ENCODE measurements around the gene PPAT. TPM values are rescaled to one million over a fixed set of nuclear protein-coding genes. Genes with fewer than 3 reads are reported as not detected.
"Not testable (repeated sequence)": the region's sequence is repeated elsewhere in the genome, so short reads cannot be mapped to it uniquely, and the experiment has no call there.

The PPAT gene
- total RNA-seq, 4 donors from 2014 or later: 0.75 to 12.1 (median 4.5) TPM

- TF ChIP-seq POLR2AphosphoS5 (IDR thresholded peaks at IDR 0.05): peak; percentile 28 to 87 (median 73)
- TF ChIP-seq POLR2A (IDR thresholded peaks at IDR 0.05): peak; percentile 71
- intact Hi-C loops (cut with DNase I; ENCODE audit: low total_unique reads); H3K27me3 ChIP-seq; in situ Hi-C loops (cut with MboI; ENCODE audit: low pct_ligation_motif_present in 1 of 4, low pct_unique_long_range_greater_than_20kb in 1 of 4, low sequenced_read_pairs in 3 of 4); H3K9me3 ChIP-seq: not testable (repeated sequence)
- peak; percentile 43 for DNase-seq
- peak overlapping the region; percentile 77 to 99 (median 96) for H3K4me3 ChIP-seq
- peaks cover 0 to 15% (median 3%) of the 10 kb centered on the region in 4 donors for H3K36me3 ChIP-seq
- peaks cover 20 to 36% (median 22%) of the 10 kb centered on the region in 4 donors for H3K4me1 ChIP-seq
- H3K27ac ChIP-seq: peak overlapping the region; percentile 91 to 96 (median 92)
- 16 to 20% methylated on average over 4 to 8 of the region's 8 CpGs for WGBS, 2 donors (ENCODE audit: low coverage in 1 of 2)
Measured at GRCh38 chr4:56466296-56466761, 30.9 kb upstream of the PPAT start.

- peaks cover 0 to 15% (median 3%) of the 10 kb centered on the region in 4 donors for H3K36me3 ChIP-seq
- DNase-seq: no peak
- H3K27me3 ChIP-seq: no peaks in the 10 kb centered on the region
- 72 to 77% methylated on average over 5 to 10 of the region's 10 CpGs for WGBS, 2 donors (ENCODE audit: low coverage in 1 of 2)
- peak overlapping the region in 2 of 4 donors; percentile 96 to 97 for H3K4me3 ChIP-seq
- peak overlapping the region in 1 of 4 donors; percentile 92 for H3K27ac ChIP-seq
- intact Hi-C loops (cut with DNase I; ENCODE audit: low total_unique reads): no loop called here
- no peaks in the 10 kb centered on the region for H3K9me3 ChIP-seq
- in situ Hi-C loops (cut with MboI; ENCODE audit: low pct_ligation_motif_present in 1 of 4, low pct_unique_long_range_greater_than_20kb in 1 of 4, low sequenced_read_pairs in 3 of 4): no loop called here
- TF ChIP-seq CTCF (IDR thresholded peaks at IDR 0.05): no peak
- TF ChIP-seq EP300 (IDR thresholded peaks at IDR 0.05; ENCODE audit: low read depth): no peak
- no peak for TF ChIP-seq POLR2AphosphoS5 (IDR thresholded peaks at IDR 0.05)
- no peak for TF ChIP-seq POLR2A (IDR thresholded peaks at IDR 0.05)
- peaks cover 20 to 36% (median 22%) of the 10 kb centered on the region in 4 donors for H3K4me1 ChIP-seq
Measured at GRCh38 chr4:56465599-56466295, 30.3 kb upstream of the PPAT start.

- TF ChIP-seq CTCF (IDR thresholded peaks at IDR 0.05) (no peak), EP300 (IDR thresholded peaks at IDR 0.05; ENCODE audit: low read depth) (no peak), POLR2AphosphoS5 (IDR thresholded peaks at IDR 0.05) (no peak), POLR2A (IDR thresholded peaks at IDR 0.05) (no peak)
- Histone ChIP-seq H3K9me3 (no peaks in the 10 kb centered on the region), H3K27me3 (no peaks in the 10 kb centered on the region), H3K4me1 (peaks cover 20 to 34% (median 22%) of the 10 kb centered on the region in 4 donors), H3K4me3 (no peak overlapping the region), H3K27ac (no peak overlapping the region), H3K36me3 (peaks cover 0 to 24% (median 7%) of the 10 kb centered on the region in 4 donors)
- DNase-seq: no peak
- 81 to 88% methylated on average over 3 of the region's 3 CpGs for WGBS, 2 donors (ENCODE audit: low coverage in 1 of 2)
- intact Hi-C loops (cut with DNase I; ENCODE audit: low total_unique reads) (no loop called here), in situ Hi-C loops (cut with MboI; ENCODE audit: low pct_ligation_motif_present in 1 of 4, low pct_unique_long_range_greater_than_20kb in 1 of 4, low sequenced_read_pairs in 3 of 4) (no loop called here)
Measured at GRCh38 chr4:56464581-56464980, 29.2 kb upstream of the PPAT start.

GRCh38 chr4:56463711-56464110, 28.3 kb upstream of the PPAT start:
- Histone ChIP-seq H3K27ac (no peak overlapping the region), H3K4me1 (peaks cover 14 to 26% (median 15%) of the 10 kb centered on the region in 4 donors), H3K36me3 (peaks cover 0 to 26% (median 7%) of the 10 kb centered on the region in 4 donors), H3K9me3 (no peaks in the 10 kb centered on the region), H3K4me3 (no peak overlapping the region), H3K27me3 (no peaks in the 10 kb centered on the region)
- in situ Hi-C loops (cut with MboI; ENCODE audit: low pct_ligation_motif_present in 1 of 4, low pct_unique_long_range_greater_than_20kb in 1 of 4, low sequenced_read_pairs in 3 of 4): no loop called here
- no peak for DNase-seq
- intact Hi-C loops (cut with DNase I; ENCODE audit: low total_unique reads): no loop called here
- TF ChIP-seq POLR2A (IDR thresholded peaks at IDR 0.05) (no peak), POLR2AphosphoS5 (IDR thresholded peaks at IDR 0.05) (no peak), EP300 (IDR thresholded peaks at IDR 0.05; ENCODE audit: low read depth) (no peak), CTCF (IDR thresholded peaks at IDR 0.05) (no peak)
- WGBS, 2 donors (ENCODE audit: low coverage in 1 of 2): 90 to 94% methylated on average over 2 to 5 of the region's 5 CpGs
